A549 (cell line): ENCODE data around the gene TRAF1.

ENCODE experiments used
- CEBPB ChIP-seq, 2 experiments: fragments of >200 bp in 1 of 2; sonication (Bioruptor Twin) in 1 of 2; formaldehyde crosslinking in 1 of 2; IDR thresholded peaks; 2 replicates each; pipeline ENCODE4 v1.6.1; 2012 to 2016
- CHD2 ChIP-seq: fragments of 150-350 bp; IDR thresholded peaks from 2 replicates; pipeline ENCODE4 v1.6.1; 2014; ENCODE audit warnings: low read length; ENCODE audit not compliant: partially characterized antibody
- CTCF ChIP-seq: fragments of >200 bp; sonication (Bioruptor Twin); formaldehyde crosslinking; IDR thresholded peaks from 3 replicates; pipeline ENCODE4 v1.5.1; 2016
- EP300 ChIP-seq, 2 experiments: fragments of >200 bp; sonication (Bioruptor Twin); formaldehyde crosslinking; IDR thresholded peaks; 2 replicates in 1 of 2; 3 replicates in 1 of 2; pipeline ENCODE4 v1.6.1; 2016 to 2017
- FOSB ChIP-seq: fragments of 250-450 bp; sonication (Bioruptor Pico); IDR thresholded peaks from 2 replicates; pipeline ENCODE4 v1.5.0; 2020; ENCODE audit warnings: mild to moderate bottlenecking, moderate library complexity
- HDAC2 ChIP-seq: fragments of 200-600 bp; sonication (generic); IDR thresholded peaks from 2 replicates; pipeline ENCODE4 v1.6.1; 2016
- MAFK ChIP-seq: fragments of 450-650 bp; IDR thresholded peaks from 2 replicates; pipeline ENCODE4 v1.6.1; 2014; ENCODE audit not compliant: partially characterized antibody
- NPAS2 ChIP-seq: fragments of 250-450 bp; sonication (Bioruptor Pico); IDR thresholded peaks from 2 replicates; pipeline ENCODE4 v1.8.0; 2022; ENCODE audit warnings: mild to moderate bottlenecking, moderate library complexity, borderline replicate concordance
- POLR2A ChIP-seq: IDR thresholded peaks from 2 replicates; pipeline ENCODE4 v1.6.1; 2012; ENCODE audit warnings: mild to moderate bottlenecking, low read length
- RCOR1 ChIP-seq: fragments of 150-350 bp; IDR thresholded peaks from 2 replicates; pipeline ENCODE4 v1.6.1; 2014; ENCODE audit warnings: antibody characterized with exemption, low read length, low read depth
- REST ChIP-seq: fragments of 200-600 bp; sonication (generic); IDR thresholded peaks from 2 replicates; pipeline ENCODE4 v1.6.1; 2016; ENCODE audit warnings: antibody characterized with exemption, mild to moderate bottlenecking, moderate library complexity
- RFX5 ChIP-seq: fragments of 450-650 bp; IDR thresholded peaks from 2 replicates; pipeline ENCODE4 v1.7.1; 2014; ENCODE audit warnings: antibody characterized with exemption, mild to moderate bottlenecking, moderate library complexity

GRCh38 chr9:120876842-120877240, 49.8 kb downstream of the TRAF1 start, which contains the start of gene PHF19:
- TF ChIP-seq NPAS2 (CRISPR knock-in tag) = no peak
- no peak for TF ChIP-seq CTCF
- TF ChIP-seq POLR2A = peak; percentile 53
- no peak for TF ChIP-seq CHD2
- TF ChIP-seq EP300 (IDR thresholded peaks at IDR 0.05) = no peak
- TF ChIP-seq RCOR1 = no peak
- TF ChIP-seq FOSB (CRISPR knock-in tag) = no peak
- no peak for TF ChIP-seq MAFK
- TF ChIP-seq HDAC2 = no peak
- TF ChIP-seq REST = no peak
- TF ChIP-seq CEBPB (IDR thresholded peaks at IDR 0.05) = no peak; a peak in 1 of 4 replicates
- TF ChIP-seq RFX5 = no peak
